ENCODE results near the gene MUCL3. TPM values are rescaled to one million over a fixed set of nuclear protein-coding genes. Genes with fewer than 3 reads are reported as not detected.
A peak's percentile ranks its signal among the peaks of the same experiment; 100 is the strongest.

MUCL3 gene
- total RNA-seq, 1 experiment from 2014 or later: not detected

DNA sequence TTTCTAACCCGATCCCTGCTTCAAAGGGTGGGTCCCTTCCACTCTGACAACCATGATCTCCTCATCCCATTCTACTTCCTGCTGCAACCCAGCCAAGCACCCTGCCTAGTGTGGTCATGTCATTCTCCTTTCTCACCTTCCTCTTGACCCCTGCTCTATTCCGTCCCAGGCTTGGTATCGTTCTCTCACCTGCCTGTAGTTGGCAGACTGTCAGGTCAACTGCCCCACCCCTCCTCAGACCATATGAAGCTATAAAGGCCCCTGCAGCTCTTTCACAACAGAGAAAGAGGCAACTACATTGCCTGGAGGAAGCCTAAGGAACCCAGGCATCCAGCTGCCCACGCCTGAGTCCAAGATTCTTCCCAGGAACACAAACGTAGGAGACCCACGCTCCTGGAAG is 42.7 kb downstream of the MUCL3 start, which contains the start of gene MUC21:
TSS of gene MUC21 (plus strand) at position 280 of the 400 bp plus-strand sequence. CDS start 241 bp downstream, outside the sequence.
- intact Hi-C loops (cut with micrococcal nuclease; ENCODE audit: unreplicated experiment): no loop called here
- no peak for TF ChIP-seq EZH2 (IDR thresholded peaks at IDR 0.05; ENCODE audit: borderline replicate concordance, low read depth, low read length, poor library complexity, severe bottlenecking)
- TF ChIP-seq, protein P1, sequence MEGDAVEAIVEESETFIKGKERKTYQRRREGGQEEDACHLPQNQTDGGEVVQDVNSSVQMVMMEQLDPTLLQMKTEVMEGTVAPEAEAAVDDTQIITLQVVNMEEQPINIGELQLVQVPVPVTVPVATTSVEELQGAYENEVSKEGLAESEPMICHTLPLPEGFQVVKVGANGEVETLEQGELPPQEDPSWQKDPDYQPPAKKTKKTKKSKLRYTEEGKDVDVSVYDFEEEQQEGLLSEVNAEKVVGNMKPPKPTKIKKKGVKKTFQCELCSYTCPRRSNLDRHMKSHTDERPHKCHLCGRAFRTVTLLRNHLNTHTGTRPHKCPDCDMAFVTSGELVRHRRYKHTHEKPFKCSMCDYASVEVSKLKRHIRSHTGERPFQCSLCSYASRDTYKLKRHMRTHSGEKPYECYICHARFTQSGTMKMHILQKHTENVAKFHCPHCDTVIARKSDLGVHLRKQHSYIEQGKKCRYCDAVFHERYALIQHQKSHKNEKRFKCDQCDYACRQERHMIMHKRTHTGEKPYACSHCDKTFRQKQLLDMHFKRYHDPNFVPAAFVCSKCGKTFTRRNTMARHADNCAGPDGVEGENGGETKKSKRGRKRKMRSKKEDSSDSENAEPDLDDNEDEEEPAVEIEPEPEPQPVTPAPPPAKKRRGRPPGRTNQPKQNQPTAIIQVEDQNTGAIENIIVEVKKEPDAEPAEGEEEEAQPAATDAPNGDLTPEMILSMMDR (conservative IDR thresholded peaks at IDR 0.05; ENCODE audit: low read depth, low read length): no peak
- H3K27ac ChIP-seq (ENCODE audit: low read depth, low read length, poor library complexity, severe bottlenecking): peak within 1 kb of the TSS; percentile 28
- peaks cover 11% of the 10 kb centered on the region for H3K4me1 ChIP-seq (ENCODE audit: insufficient read depth, low read length, poor library complexity, severe bottlenecking)
- no peaks in the 10 kb centered on the region for H3K27me3 ChIP-seq (replicated peaks; ENCODE audit: insufficient read depth, low read depth, low read length, poor library complexity)
- no peak for DNase-seq (ENCODE audit: low spot score)
- no peaks in the 10 kb centered on the region for H3K9me3 ChIP-seq (ENCODE audit: low read depth, low read length, poor library complexity, severe bottlenecking)
- H3K4me3 ChIP-seq (ENCODE audit: low read depth, low read length, poor library complexity, severe bottlenecking): no peak within 1 kb of the TSS
- no TSS peak for BruUV-seq (replicated peaks)
- no peaks in the 10 kb centered on the region for H3K36me3 ChIP-seq (ENCODE audit: insufficient read depth, low read length, poor library complexity, severe bottlenecking)
- ChIA-PET POLR2A (ENCODE audit: low non-redundant PET) (no interaction called here), CTCF (no interaction called here)

DNA sequence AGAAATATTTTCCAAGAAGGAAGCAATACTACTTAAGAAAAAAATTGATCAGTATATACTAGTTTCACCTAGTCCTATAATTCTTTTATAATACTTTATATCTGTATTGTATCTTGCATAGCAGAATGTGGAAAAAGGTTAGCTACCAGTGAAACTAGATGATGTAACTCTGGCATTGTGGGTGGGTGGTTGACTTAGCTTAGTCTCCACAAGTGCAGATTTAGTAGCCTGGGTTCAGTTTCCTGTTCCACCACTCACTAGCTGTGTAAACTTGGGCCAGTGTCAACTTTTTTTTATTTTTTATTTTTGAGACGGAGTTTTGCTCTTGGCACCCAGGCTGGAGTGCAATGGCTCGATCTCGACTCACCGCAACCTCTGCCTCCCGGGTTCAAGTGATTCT is 44.7 kb downstream of the MUCL3 start:
- CTCF ChIA-PET: no interaction called here
- intact Hi-C loops (cut with micrococcal nuclease; ENCODE audit: unreplicated experiment): no loop called here
- Histone ChIP-seq H3K27me3 (replicated peaks; ENCODE audit: insufficient read depth, low read depth, low read length, poor library complexity) (no peaks in the 10 kb centered on the region), H3K36me3 (ENCODE audit: insufficient read depth, low read length, poor library complexity, severe bottlenecking) (no peaks in the 10 kb centered on the region), H3K27ac (ENCODE audit: low read depth, low read length, poor library complexity, severe bottlenecking) (no peak overlapping the region), H3K4me1 (ENCODE audit: insufficient read depth, low read length, poor library complexity, severe bottlenecking) (peaks cover 11% of the 10 kb centered on the region), H3K4me3 (ENCODE audit: low read depth, low read length, poor library complexity, severe bottlenecking) (no peak overlapping the region), H3K9me3 (ENCODE audit: low read depth, low read length, poor library complexity, severe bottlenecking) (no peaks in the 10 kb centered on the region)
- POLR2A ChIA-PET (ENCODE audit: low non-redundant PET): interaction anchor here (0.7 to 0.8 kb wide), 2 partner anchors 10 to 12 kb away, joined by 3 to 4 read pairs; no protein-coding TSS in a partner anchor
- no TSS peak for BruUV-seq (replicated peaks)
- no peak for DNase-seq (ENCODE audit: low spot score)
- TF ChIP-seq, protein P1 (conservative IDR thresholded peaks at IDR 0.05; ENCODE audit: low read depth, low read length): no peak
- TF ChIP-seq EZH2 (IDR thresholded peaks at IDR 0.05; ENCODE audit: borderline replicate concordance, low read depth, low read length, poor library complexity, severe bottlenecking): no peak

DNA sequence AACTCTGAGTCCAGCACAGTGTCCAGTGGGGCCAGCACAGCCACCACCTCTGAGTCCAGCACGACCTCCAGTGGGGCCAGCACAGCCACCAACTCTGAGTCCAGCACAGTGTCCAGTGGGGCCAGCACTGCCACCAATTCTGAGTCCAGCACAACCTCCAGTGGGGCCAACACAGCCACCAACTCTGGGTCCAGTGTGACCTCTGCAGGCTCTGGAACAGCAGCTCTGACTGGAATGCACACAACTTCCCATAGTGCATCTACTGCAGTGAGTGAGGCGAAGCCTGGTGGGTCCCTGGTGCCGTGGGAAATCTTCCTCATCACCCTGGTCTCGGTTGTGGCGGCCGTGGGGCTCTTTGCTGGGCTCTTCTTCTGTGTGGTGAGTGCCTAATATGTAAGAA is 46.5 kb downstream of the MUCL3 start:
- intact Hi-C loops (cut with micrococcal nuclease; ENCODE audit: unreplicated experiment): no loop called here
- POLR2A ChIA-PET (ENCODE audit: low non-redundant PET): no interaction called here
- no peak for DNase-seq (ENCODE audit: low spot score)
- BruUV-seq (replicated peaks): no TSS peak
- Histone ChIP-seq H3K4me1 (ENCODE audit: insufficient read depth, low read length, poor library complexity, severe bottlenecking) (peaks cover 4% of the 10 kb centered on the region), H3K36me3 (ENCODE audit: insufficient read depth, low read length, poor library complexity, severe bottlenecking) (no peaks in the 10 kb centered on the region), H3K9me3 (ENCODE audit: low read depth, low read length, poor library complexity, severe bottlenecking) (no peaks in the 10 kb centered on the region), H3K4me3 (ENCODE audit: low read depth, low read length, poor library complexity, severe bottlenecking) (no peak overlapping the region), H3K27ac (ENCODE audit: low read depth, low read length, poor library complexity, severe bottlenecking) (no peak overlapping the region), H3K27me3 (replicated peaks; ENCODE audit: insufficient read depth, low read depth, low read length, poor library complexity) (no peaks in the 10 kb centered on the region)
- CTCF ChIA-PET: no interaction called here
- TF ChIP-seq EZH2 (IDR thresholded peaks at IDR 0.05; ENCODE audit: borderline replicate concordance, low read depth, low read length, poor library complexity, severe bottlenecking): no peak
- TF ChIP-seq, protein P1 (conservative IDR thresholded peaks at IDR 0.05; ENCODE audit: low read depth, low read length): no peak
